RWPE1 (cell line): ENCODE measurements around the gene ARID3A.
"Not testable (repeated sequence)": the region's sequence is repeated elsewhere in the genome, so short reads cannot be mapped to it uniquely, and the experiment has no call there.

ENCODE experiments used
- CTCF ChIA-PET: fragments of 350-600 bp; sonication (Branson Sonifier 250); formaldehyde crosslinking; extraction: SDS; loops from one replicate; lab custom pipeline; 2021; lab: Yijun Ruan, JAX
- POLR2A ChIA-PET: fragments of 400-600 bp; formaldehyde crosslinking; extraction: SDS; loops from one replicate; lab custom pipeline; 2020; ENCODE audit warnings: antibody characterized with exemption; ENCODE audit not compliant: low non-redundant PET; lab: Yijun Ruan, JAX
- DNase-seq: peaks from one replicate; pipeline ENCODE4 v3.0.0; 2012; ENCODE audit warnings: low spot score
- H3K27ac ChIP-seq: fragments of 450-650 bp; 2 replicates; pipeline ENCODE4 v1.5.1; 2017
- CTCF ChIP-seq: fragments of 450-650 bp; conservative IDR thresholded peaks from 2 replicates; pipeline ENCODE4 v1.5.1; 2017; ENCODE audit warnings: low read depth, mild to moderate bottlenecking

The ARID3A gene

DNA sequence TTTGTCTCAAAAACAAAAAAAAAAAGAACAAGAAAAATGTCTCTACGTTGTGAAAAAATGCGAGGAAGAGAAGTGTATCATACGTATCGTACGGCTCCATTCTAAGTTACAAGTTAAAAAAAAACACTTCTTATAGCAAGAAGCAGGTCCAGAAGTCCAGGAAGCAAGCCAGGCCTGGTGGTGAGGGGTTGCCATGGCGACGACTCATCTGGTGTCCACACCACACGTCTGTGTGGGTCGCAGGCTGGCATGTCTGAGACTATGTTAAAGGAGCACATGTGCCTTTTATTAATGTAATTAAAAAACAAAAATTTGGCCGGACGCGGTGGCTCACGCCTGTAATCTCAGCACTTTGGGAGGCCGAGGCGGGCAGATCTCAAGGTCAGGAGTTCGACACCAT lies 38.8 kb upstream of the ARID3A start:
- ChIA-PET CTCF (interaction anchor here (0.8 kb wide), 1 partner anchor 328 kb away, joined by 4 read pairs; no protein-coding TSS in a partner anchor), POLR2A (no interaction called here)
- peak overlapping the region; percentile 29 for H3K27ac ChIP-seq
- no peak for TF ChIP-seq CTCF
- no peak for DNase-seq

DNA sequence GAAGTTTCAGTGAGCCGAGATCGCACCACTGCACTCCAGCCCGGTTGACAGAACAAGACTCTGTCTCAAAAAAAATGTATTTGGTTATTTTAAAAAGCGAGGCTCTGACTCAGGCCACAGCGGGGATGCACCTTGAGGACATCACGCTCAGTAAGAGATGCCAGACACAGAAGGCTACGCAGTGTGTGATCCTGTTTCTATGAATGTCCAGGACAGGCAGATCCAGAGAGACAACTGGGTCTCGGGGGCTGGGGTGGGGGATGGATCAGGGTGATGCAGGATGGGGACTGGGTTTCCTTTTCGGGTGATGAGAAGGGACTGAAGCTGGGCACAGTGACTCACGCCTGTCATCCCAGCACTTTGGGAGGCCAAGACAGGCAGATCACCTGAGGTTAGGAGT lies 38.2 kb upstream of the ARID3A start:
- ChIA-PET CTCF (no interaction called here), POLR2A (no interaction called here)
- H3K27ac ChIP-seq = peak overlapping the region; percentile 29
- no peak for DNase-seq
- no peak for TF ChIP-seq CTCF

DNA sequence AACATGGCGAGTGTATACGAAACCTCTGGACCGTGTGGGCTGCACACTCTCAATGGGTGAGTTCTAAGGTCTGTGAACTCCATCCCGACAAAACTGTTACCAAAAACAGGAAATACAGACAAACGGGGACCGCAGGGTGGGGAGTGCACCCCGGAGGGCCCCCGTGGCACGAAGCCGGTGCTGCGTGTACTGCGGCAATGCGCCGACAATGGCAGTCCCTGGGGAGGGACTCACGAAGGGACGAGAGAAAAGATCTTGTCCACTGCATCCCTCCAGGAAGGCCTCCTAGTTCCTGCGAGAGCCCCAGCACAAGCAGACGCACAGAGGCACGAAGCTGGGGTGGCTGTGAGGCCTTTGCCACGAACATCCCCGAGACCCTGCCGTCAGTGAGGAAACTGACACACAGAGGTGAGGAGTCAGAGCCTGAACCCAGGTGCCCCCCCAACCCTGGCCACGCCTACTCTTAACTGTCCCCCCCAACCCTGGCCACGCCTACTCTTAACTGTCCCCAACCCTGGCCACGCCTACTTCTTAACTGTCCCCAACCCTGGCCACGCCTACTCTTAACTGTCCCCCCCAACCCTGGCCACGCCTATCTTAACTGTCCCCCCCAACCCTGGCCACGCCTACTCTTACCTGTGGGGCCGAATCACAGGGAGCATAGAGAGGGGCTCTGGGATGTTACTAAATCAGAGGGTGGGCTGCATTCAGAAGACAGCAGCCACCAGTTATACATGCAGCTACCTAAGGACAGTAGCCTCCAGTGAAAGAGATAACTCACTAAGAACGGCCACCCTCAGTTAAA lies 37.1 kb upstream of the ARID3A start:
- no peak for TF ChIP-seq CTCF
- H3K27ac ChIP-seq = peak overlapping the region; percentile 29; the same call in 1 of the 2 replicates
- DNase-seq = no peak
- ChIA-PET CTCF (interaction anchor here (0.7 kb wide), 1 partner anchor 46 kb away, joined by 3 read pairs; no protein-coding TSS in a partner anchor), POLR2A (no interaction called here)

- TF ChIP-seq CTCF = no peak
- CTCF ChIA-PET = interaction anchor here (0.7 kb wide), 1 partner anchor 47 kb away, joined by 3 read pairs; no protein-coding TSS in a partner anchor
- no peak for DNase-seq
- H3K27ac ChIP-seq = peak overlapping the region; percentile 39
- POLR2A ChIA-PET = no interaction called here
Measured at GRCh38 chr19:889662-890295, 36.1 kb upstream of the ARID3A start.

GRCh38 chr19:890831-891230 lies 35.0 kb upstream of the ARID3A start:
- ChIA-PET POLR2A (interaction anchor here (0.5 kb wide), 1 partner anchor 11 kb away, joined by 4 read pairs; no protein-coding TSS in a partner anchor), CTCF (no interaction called here)
- DNase-seq = no peak
- TF ChIP-seq CTCF = no peak
- peak overlapping the region; percentile 39 for H3K27ac ChIP-seq

- DNase-seq, POLR2A ChIA-PET: not testable (repeated sequence)
- H3K27ac ChIP-seq = peak overlapping the region; percentile 91
- CTCF ChIA-PET = interaction anchor here (0.6 to 0.7 kb wide), 2 partner anchors 51 to 901 kb away, joined by 3 to 4 read pairs; no protein-coding TSS in a partner anchor
Measured at GRCh38 chr19:891421-892200, 34.2 kb upstream of the ARID3A start.
